H1 (cell line): ENCODE measurements around the gene PCNX1. TPM values are rescaled to one million over a fixed set of nuclear protein-coding genes. Genes with fewer than 3 reads are reported as not detected.
"Not testable (repeated sequence)": the region's sequence is repeated elsewhere in the genome, so short reads cannot be mapped to it uniquely, and the experiment has no call there.

Experiments used
- CTCF ChIA-PET: fragments of 300-600 bp; sonication (Branson Sonifier 250); formaldehyde crosslinking; loops from one replicate; lab custom pipeline; 2021; ENCODE audit not compliant: partially characterized antibody; lab: Charles Lee
- POLR2A ChIA-PET: fragments of 300-600 bp; sonication (Branson Sonifier 250); formaldehyde crosslinking; loops from one replicate; lab custom pipeline; 2021; ENCODE audit warnings: inconsistent platforms; ENCODE audit not compliant: partially characterized antibody; lab: Charles Lee
- DNase-seq, 2 experiments: peaks; one replicate each; pipeline versions ENCODE4 v3.0.0 to v3.0.0-alpha.2; 2010 to 2022; ENCODE audit warnings: low spot score in 2 of 2, low read depth in 1 of 2, mixed read lengths in 1 of 2
- FAIRE-seq: peaks from 2 replicates; lab custom pipeline; 2011; peaks lifted over from hg19 to GRCh38; lab: Jason Lieb, UNC
- H2AFZ ChIP-seq: 2 replicates; pipeline ENCODE4 v1.8.1; 2012; ENCODE audit warnings: low read length, inconsistent platforms
- H2AK5ac ChIP-seq: 2 replicates; pipeline ENCODE4 v1.6.1; 2013; ENCODE audit warnings: low read depth, low read length
- H2BK120ac ChIP-seq: replicated peaks from 2 replicates; pipeline ENCODE3; 2013; ENCODE audit warnings: low read depth, low read length, inconsistent platforms
- H2BK12ac ChIP-seq: 2 replicates; pipeline ENCODE4 v1.6.1; 2013; ENCODE audit warnings: low read depth, low read length
- H2BK15ac ChIP-seq: 2 replicates; pipeline ENCODE4 v1.6.1; 2013; ENCODE audit warnings: low read length
- H2BK20ac ChIP-seq: 2 replicates; pipeline ENCODE4 v1.6.1; 2013; ENCODE audit warnings: low read length
- H2BK5ac ChIP-seq: 2 replicates; pipeline ENCODE4 v1.6.1; 2013; ENCODE audit warnings: low read depth, low read length
- H3K14ac ChIP-seq: 2 replicates; pipeline ENCODE4 v1.6.1; 2013; ENCODE audit warnings: inconsistent platforms; ENCODE audit not compliant: insufficient read length
- H3K18ac ChIP-seq: 2 replicates; pipeline ENCODE4 v1.6.1; 2013; ENCODE audit warnings: low read length; ENCODE audit errors: extremely low read depth
- H3K23ac ChIP-seq: 2 replicates; pipeline ENCODE4 v1.6.1; 2013; ENCODE audit warnings: inconsistent platforms; ENCODE audit not compliant: insufficient read length
- H3K23me2 ChIP-seq: 2 replicates; pipeline ENCODE4 v1.6.1; 2013; ENCODE audit warnings: low read depth, low read length
- H3K27ac ChIP-seq: 2 replicates; pipeline ENCODE4 v1.6.1; 2011; ENCODE audit warnings: low read depth, low read length, inconsistent platforms
- H3K27me3 ChIP-seq, 4 experiments: replicated peaks in 1 of 4; 1 replicate in 1 of 4; 2 replicates in 3 of 4; pipeline versions ENCODE4 v1.6.1 to v1.8.1; 2011 to 2013; ENCODE audit warnings: low read length in 3 of 4, mild to moderate bottlenecking in 3 of 4, inconsistent platforms in 2 of 4, mixed read lengths in 2 of 4, moderate library complexity in 1 of 4; ENCODE audit not compliant: control insufficient read depth in 3 of 4, insufficient read depth in 3 of 4; ENCODE audit errors: extremely low read depth in 1 of 4
- H3K36me3 ChIP-seq, 4 experiments: 2 replicates each; pipeline versions ENCODE4 v1.6.1 to v1.8.1; 2011 to 2013; ENCODE audit warnings: mild to moderate bottlenecking in 4 of 4, low read length in 3 of 4, moderate library complexity in 2 of 4, control low read depth in 1 of 4, inconsistent platforms in 1 of 4; ENCODE audit not compliant: insufficient read depth in 4 of 4, control insufficient read depth in 2 of 4
- H3K4ac ChIP-seq: replicated peaks from 2 replicates; pipeline ENCODE3; 2013; ENCODE audit warnings: low read length, low read depth, mixed read lengths, inconsistent platforms; ENCODE audit not compliant: insufficient read length
- H3K4me1 ChIP-seq, 4 experiments: replicated peaks in 1 of 4; 1 replicate in 1 of 4; 2 replicates in 3 of 4; pipeline versions ENCODE4 v1.6.1 to v1.8.1; 2011 to 2013; ENCODE audit warnings: low read length in 3 of 4, inconsistent platforms in 2 of 4, mixed read lengths in 1 of 4; ENCODE audit not compliant: insufficient read depth in 4 of 4, control insufficient read depth in 3 of 4
- H3K4me2 ChIP-seq, 2 experiments: 2 replicates each; pipeline versions ENCODE4 v1.6.1 to v1.8.1; 2011 to 2013; ENCODE audit warnings: low read depth in 2 of 2, low read length in 2 of 2, control low read depth in 1 of 2, inconsistent platforms in 1 of 2, mild to moderate bottlenecking in 1 of 2; ENCODE audit not compliant: insufficient read depth in 1 of 2
- H3K4me3 ChIP-seq, 4 experiments: fragments of 200-600, 300-600 bp in 1 of 4; sonication (generic), shearing (Covaris generic), sonication (Bioruptor Twin) in 1 of 4; 2 replicates each; pipeline versions ENCODE4 v1.5.1 to v1.8.1; 2011 to 2016; ENCODE audit warnings: low read length in 4 of 4, low read depth in 3 of 4, control low read depth in 2 of 4, inconsistent platforms in 2 of 4, mild to moderate bottlenecking in 2 of 4, mixed read lengths in 1 of 4, moderate library complexity in 1 of 4; ENCODE audit not compliant: insufficient read depth in 2 of 4; ENCODE audit errors: extremely low read depth in 1 of 4
- H3K56ac ChIP-seq: replicated peaks from 2 replicates; pipeline ENCODE3; 2013; ENCODE audit warnings: low read depth, mild to moderate bottlenecking, mixed read lengths, low read length, inconsistent platforms; ENCODE audit not compliant: insufficient read length
- H3K79me1 ChIP-seq: 2 replicates; pipeline ENCODE4 v1.6.1; 2013; ENCODE audit warnings: low read depth, low read length, control low read depth
- H3K79me2 ChIP-seq, 2 experiments: 2 replicates each; pipeline versions ENCODE4 v1.6.1 to v1.8.1; 2012 to 2013; ENCODE audit warnings: low read length in 2 of 2, mild to moderate bottlenecking in 2 of 2, inconsistent platforms in 1 of 2; ENCODE audit not compliant: insufficient read depth in 2 of 2, control insufficient read depth in 1 of 2
- H3K9ac ChIP-seq, 4 experiments: replicated peaks in 1 of 4; 1 replicate in 1 of 4; 2 replicates in 3 of 4; pipeline versions ENCODE4 v1.6.1 to v1.8.1; 2011 to 2013; ENCODE audit warnings: low read depth in 3 of 4, low read length in 3 of 4, control low read depth in 2 of 4, mild to moderate bottlenecking in 2 of 4, moderate library complexity in 2 of 4, inconsistent platforms in 1 of 4; ENCODE audit errors: extremely low read depth in 1 of 4
- H3K9me3 ChIP-seq, 2 experiments: 2 replicates each; pipeline versions ENCODE4 v1.6.1 to v1.8.1; 2012 to 2013; ENCODE audit warnings: mild to moderate bottlenecking in 2 of 2, moderate library complexity in 2 of 2, control low read depth in 1 of 2, inconsistent platforms in 1 of 2, low read depth in 1 of 2, low read length in 1 of 2, mixed read lengths in 1 of 2; ENCODE audit not compliant: insufficient read depth in 2 of 2
- H4K20me1 ChIP-seq, 2 experiments: replicated peaks in 1 of 2; 2 replicates each; pipeline versions ENCODE3 to v1.8.1; 2011 to 2013; ENCODE audit warnings: inconsistent platforms in 2 of 2, low read length in 2 of 2, mild to moderate bottlenecking in 1 of 2; ENCODE audit not compliant: insufficient read depth in 2 of 2, control insufficient read depth in 1 of 2
- H4K5ac ChIP-seq: 2 replicates; pipeline ENCODE4 v1.6.1; 2013; ENCODE audit warnings: low read length, low read depth, mixed read lengths, inconsistent platforms; ENCODE audit not compliant: insufficient read length
- H4K8ac ChIP-seq: 2 replicates; pipeline ENCODE4 v1.8.0; 2013; ENCODE audit warnings: mild to moderate bottlenecking, moderate library complexity, low read length, inconsistent platforms; ENCODE audit not compliant: insufficient read depth; ENCODE audit errors: extremely low read depth
- H4K91ac ChIP-seq: replicated peaks from 2 replicates; pipeline ENCODE3; 2013; ENCODE audit warnings: low read length, mixed read lengths, inconsistent platforms; ENCODE audit not compliant: insufficient read length
- WGBS, 2 experiments: shearing (Covaris generic) in 1 of 2; methylation state at CpG; one replicate each; pipeline versions ENCODE4 v1.1.6 to v1.1.7; 2013 to 2015; ENCODE audit warnings: low lambda C conversion rate in 2 of 2, mixed read lengths in 2 of 2, inconsistent platforms in 1 of 2, low coverage in 1 of 2, missing lambda C conversion rate in 1 of 2; ENCODE audit not compliant: insufficient replicate concordance in 2 of 2, insufficient coverage in 1 of 2, insufficient read length in 1 of 2; ENCODE audit errors: extremely low coverage in 1 of 2, missing lambda C conversion rate in 1 of 2; 5-methylcytosine and 5-hydroxymethylcytosine counted together
- polyA plus RNA-seq, 7 experiments: library from polyadenylated mRNA; depleted of rRNA in 3 of 7; stranded (reverse) in 5 of 7; unstranded in 2 of 7; fragments of >200 nt in 5 of 7; fragments of 200-250 nt in 2 of 7; gene quantifications; 1 replicate in 5 of 7; 2 replicates in 1 of 7; 4 replicates in 1 of 7; pipeline versions ENCODE4 v1.2.1 to v1.2.3, GENCODE V29; 2011 to 2013; ENCODE audit warnings: missing spikeins in 2 of 7, mixed read lengths in 2 of 7
- total RNA-seq: library from RNA; stranded (reverse); fragmentation: NEBNext Ultra II Directional; extraction: Animal tissue kit (Norgen Biotek cat#: 25700); gene quantifications from 2 replicates; pipeline ENCODE4 v1.2.1, GENCODE V29; 2021

PCNX1 gene
- total and polyA plus RNA-seq, 2 of the 8 experiments (the other 6 are each of a cell fraction or from before 2014, with no cell fraction given): 37.7 to 53.2 TPM

DNA sequence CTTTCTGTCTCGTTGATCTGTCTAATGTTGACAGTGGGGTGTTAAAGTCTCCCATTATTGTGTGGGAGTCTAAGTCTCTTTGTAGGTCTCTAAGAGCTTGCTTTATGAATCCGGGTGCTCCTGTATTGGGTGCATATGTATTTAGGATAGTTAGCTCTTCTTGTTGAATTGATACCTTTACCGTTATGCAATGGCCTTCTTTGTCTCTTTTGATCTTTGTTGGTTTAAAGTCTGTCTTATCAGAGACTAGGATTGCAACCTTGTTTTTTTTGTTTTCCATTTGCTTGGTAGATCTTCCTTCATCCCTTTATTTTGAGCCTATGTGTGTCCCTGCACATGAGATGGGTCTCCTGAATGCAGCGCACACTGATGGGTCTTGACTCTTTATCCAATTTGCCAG lies 32.4 kb downstream of the PCNX1 start:
- H3K4ac ChIP-seq, H2BK15ac ChIP-seq, H3K23ac ChIP-seq, H3K56ac ChIP-seq, H3K23me2 ChIP-seq, H3K4me1 ChIP-seq, DNase-seq, H2BK5ac ChIP-seq, H3K4me3 ChIP-seq, H4K20me1 ChIP-seq, POLR2A ChIA-PET, CTCF ChIA-PET, H2AK5ac ChIP-seq, FAIRE-seq, H3K27me3 ChIP-seq, H3K79me1 ChIP-seq, H4K91ac ChIP-seq, H4K8ac ChIP-seq, H2BK12ac ChIP-seq, H2BK120ac ChIP-seq, H3K27ac ChIP-seq, H2BK20ac ChIP-seq, H2AFZ ChIP-seq, H3K4me2 ChIP-seq, H4K5ac ChIP-seq, H3K14ac ChIP-seq, H3K9ac ChIP-seq, H3K18ac ChIP-seq: not testable (repeated sequence)
- H3K9me3 ChIP-seq: peaks cover 27 to 32% of the 10 kb centered on the region in 2 experiments
- H3K79me2 ChIP-seq: peaks cover 7 to 59% of the 10 kb centered on the region in 2 experiments; a peak in 3 of 4 replicates
- 94% methylated on average over 3 of the region's 4 CpGs; no CpG with 5 or more reads in 1 of the 2 experiments for WGBS, 2 experiments
- peaks cover 0 to 29% (median 5%) of the 10 kb centered on the region in 4 experiments; a peak in 3 of 8 replicates for H3K36me3 ChIP-seq
